Measurements from ENCODE around the gene EEF1AKMT3. TPM values are rescaled to one million over a fixed set of nuclear protein-coding genes. Genes with fewer than 3 reads are reported as not detected.

The EEF1AKMT3 gene
- total and polyA plus RNA-seq, 2 donors: 1.3 to 2.4 TPM

GRCh38 chr12:57777367-57777766 lies 5.0 kb downstream of the EEF1AKMT3 start:
- peaks cover 25 to 36% of the 10 kb centered on the region in 2 donors for H3K4me1 ChIP-seq (ENCODE audit: control insufficient read depth in 2 of 2, insufficient read depth in 2 of 2, low read length in 2 of 2)
- no peak for DNase-seq (ENCODE audit: low read depth in 6 of 9, low spot score in 9 of 9)
- H3K36me3 ChIP-seq (ENCODE audit: control insufficient read depth in 2 of 2, insufficient read depth in 2 of 2, low read length in 1 of 2): no peaks in the 10 kb centered on the region
- H3K27me3 ChIP-seq (ENCODE audit: control insufficient read depth in 2 of 2, insufficient read depth in 1 of 2, low read length in 1 of 2): peaks cover 0 to 13% of the 10 kb centered on the region in 2 donors
- peaks cover 0 to 4% of the 10 kb centered on the region in 2 donors for H3K9me3 ChIP-seq (ENCODE audit: control insufficient read depth in 2 of 2, insufficient read depth in 1 of 2, low read length in 1 of 2)
- WGBS: 99% methylated on average over 7 of the region's 7 CpGs
- no peak overlapping the region for H3K4me3 ChIP-seq (ENCODE audit: low read length in 2 of 2)
- H3K27ac ChIP-seq (ENCODE audit: low read depth in 1 of 2, low read length in 1 of 2): no peak overlapping the region

- no peaks in the 10 kb centered on the region for H3K36me3 ChIP-seq (ENCODE audit: control insufficient read depth in 2 of 2, insufficient read depth in 2 of 2, low read length in 1 of 2)
- no peak overlapping the region for H3K4me3 ChIP-seq (ENCODE audit: low read length in 2 of 2)
- peaks cover 0 to 4% of the 10 kb centered on the region in 2 donors for H3K9me3 ChIP-seq (ENCODE audit: control insufficient read depth in 2 of 2, insufficient read depth in 1 of 2, low read length in 1 of 2)
- WGBS: 96% methylated on average over 7 of the region's 7 CpGs
- no peak overlapping the region for H3K27ac ChIP-seq (ENCODE audit: low read depth in 1 of 2, low read length in 1 of 2)
- DNase-seq (ENCODE audit: low read depth in 6 of 9, low spot score in 9 of 9): no peak
- peaks cover 22 to 33% of the 10 kb centered on the region in 2 donors for H3K4me1 ChIP-seq (ENCODE audit: control insufficient read depth in 2 of 2, insufficient read depth in 2 of 2, low read length in 2 of 2)
- peaks cover 0 to 8% of the 10 kb centered on the region in 2 donors for H3K27me3 ChIP-seq (ENCODE audit: control insufficient read depth in 2 of 2, insufficient read depth in 1 of 2, low read length in 1 of 2)
These were observed 5.5 kb downstream of the EEF1AKMT3 start for GRCh38 chr12:57777911-57778310.

- Histone ChIP-seq H3K4me3 (ENCODE audit: low read length in 2 of 2) (no peak overlapping the region), H3K9me3 (ENCODE audit: control insufficient read depth in 2 of 2, insufficient read depth in 1 of 2, low read length in 1 of 2) (no peaks in the 10 kb centered on the region), H3K27me3 (ENCODE audit: control insufficient read depth in 2 of 2, insufficient read depth in 1 of 2, low read length in 1 of 2) (no peaks in the 10 kb centered on the region), H3K4me1 (ENCODE audit: control insufficient read depth in 2 of 2, insufficient read depth in 2 of 2, low read length in 2 of 2) (peaks cover 23 to 36% of the 10 kb centered on the region in 2 donors), H3K36me3 (ENCODE audit: control insufficient read depth in 2 of 2, insufficient read depth in 2 of 2, low read length in 1 of 2) (no peaks in the 10 kb centered on the region), H3K27ac (ENCODE audit: low read depth in 1 of 2, low read length in 1 of 2) (no peak overlapping the region)
- no peak for DNase-seq (ENCODE audit: low read depth in 6 of 9, low spot score in 9 of 9)
- 93% methylated on average over 1 of the region's 1 CpG for WGBS
These were observed 7.3 kb downstream of the EEF1AKMT3 start for GRCh38 chr12:57779736-57780135.

- H3K27me3 ChIP-seq (ENCODE audit: control insufficient read depth in 2 of 2, insufficient read depth in 1 of 2, low read length in 1 of 2): no peaks in the 10 kb centered on the region
- H3K4me3 ChIP-seq (ENCODE audit: low read length in 2 of 2): no peak overlapping the region
- WGBS: 98% methylated on average over 4 of the region's 4 CpGs
- H3K9me3 ChIP-seq (ENCODE audit: control insufficient read depth in 2 of 2, insufficient read depth in 1 of 2, low read length in 1 of 2): no peaks in the 10 kb centered on the region
- peak overlapping the region in 1 of 2 donors; percentile 80 for H3K27ac ChIP-seq (ENCODE audit: low read depth in 1 of 2, low read length in 1 of 2)
- no peak for DNase-seq (ENCODE audit: low read depth in 6 of 9, low spot score in 9 of 9)
- H3K36me3 ChIP-seq (ENCODE audit: control insufficient read depth in 2 of 2, insufficient read depth in 2 of 2, low read length in 1 of 2): peaks cover 3% of the 10 kb centered on the region in 2 donors
- H3K4me1 ChIP-seq (ENCODE audit: control insufficient read depth in 2 of 2, insufficient read depth in 2 of 2, low read length in 2 of 2): peaks cover 23 to 36% of the 10 kb centered on the region in 2 donors
These were observed 8.0 kb downstream of the EEF1AKMT3 start for GRCh38 chr12:57780284-57780897.

GRCh38 chr12:57781244-57781643 lies 8.8 kb downstream of the EEF1AKMT3 start:
- no peaks in the 10 kb centered on the region for H3K9me3 ChIP-seq (ENCODE audit: control insufficient read depth in 2 of 2, insufficient read depth in 1 of 2, low read length in 1 of 2)
- H3K27ac ChIP-seq (ENCODE audit: low read depth in 1 of 2, low read length in 1 of 2): peak overlapping the region; percentile 55 to 80
- WGBS: 94% methylated on average over 3 of the region's 3 CpGs
- peak in 3 of 9 donors; percentile 24 to 61 (median 36) for DNase-seq (ENCODE audit: low read depth in 6 of 9, low spot score in 9 of 9)
- peaks cover 23 to 36% of the 10 kb centered on the region in 2 donors for H3K4me1 ChIP-seq (ENCODE audit: control insufficient read depth in 2 of 2, insufficient read depth in 2 of 2, low read length in 2 of 2)
- H3K4me3 ChIP-seq (ENCODE audit: low read length in 2 of 2): no peak overlapping the region
- peaks cover 7 to 12% of the 10 kb centered on the region in 2 donors for H3K36me3 ChIP-seq (ENCODE audit: control insufficient read depth in 2 of 2, insufficient read depth in 2 of 2, low read length in 1 of 2)
- no peaks in the 10 kb centered on the region for H3K27me3 ChIP-seq (ENCODE audit: control insufficient read depth in 2 of 2, insufficient read depth in 1 of 2, low read length in 1 of 2)

- Histone ChIP-seq H3K4me3 (ENCODE audit: low read length in 2 of 2) (no peak overlapping the region), H3K9me3 (ENCODE audit: control insufficient read depth in 2 of 2, insufficient read depth in 1 of 2, low read length in 1 of 2) (no peaks in the 10 kb centered on the region), H3K4me1 (ENCODE audit: control insufficient read depth in 2 of 2, insufficient read depth in 2 of 2, low read length in 2 of 2) (peaks cover 23 to 36% of the 10 kb centered on the region in 2 donors), H3K36me3 (ENCODE audit: control insufficient read depth in 2 of 2, insufficient read depth in 2 of 2, low read length in 1 of 2) (peaks cover 12 to 17% of the 10 kb centered on the region in 2 donors), H3K27me3 (ENCODE audit: control insufficient read depth in 2 of 2, insufficient read depth in 1 of 2, low read length in 1 of 2) (no peaks in the 10 kb centered on the region), H3K27ac (ENCODE audit: low read depth in 1 of 2, low read length in 1 of 2) (peak overlapping the region; percentile 55 to 80)
- DNase-seq (ENCODE audit: low read depth in 6 of 9, low spot score in 9 of 9): peak in 1 of 9 donors; percentile 29
- 86% methylated on average over 2 of the region's 2 CpGs for WGBS
These were observed 9.4 kb downstream of the EEF1AKMT3 start for GRCh38 chr12:57781801-57782200.

GRCh38 chr12:57782243-57782607 lies 9.8 kb downstream of the EEF1AKMT3 start:
- no peak for DNase-seq (ENCODE audit: low read depth in 6 of 9, low spot score in 9 of 9)
- no peak overlapping the region for H3K27ac ChIP-seq (ENCODE audit: low read depth in 1 of 2, low read length in 1 of 2)
- peak overlapping the region in 1 of 2 donors; percentile 99 for H3K4me3 ChIP-seq (ENCODE audit: low read length in 2 of 2)
- no peaks in the 10 kb centered on the region for H3K27me3 ChIP-seq (ENCODE audit: control insufficient read depth in 2 of 2, insufficient read depth in 1 of 2, low read length in 1 of 2)
- peaks cover 23 to 36% of the 10 kb centered on the region in 2 donors for H3K4me1 ChIP-seq (ENCODE audit: control insufficient read depth in 2 of 2, insufficient read depth in 2 of 2, low read length in 2 of 2)
- H3K36me3 ChIP-seq (ENCODE audit: control insufficient read depth in 2 of 2, insufficient read depth in 2 of 2, low read length in 1 of 2): peaks cover 15 to 21% of the 10 kb centered on the region in 2 donors
- H3K9me3 ChIP-seq (ENCODE audit: control insufficient read depth in 2 of 2, insufficient read depth in 1 of 2, low read length in 1 of 2): no peaks in the 10 kb centered on the region
- WGBS: 32% methylated on average over 4 of the region's 4 CpGs

- H3K36me3 ChIP-seq (ENCODE audit: control insufficient read depth in 2 of 2, insufficient read depth in 2 of 2, low read length in 1 of 2): peaks cover 20 to 27% of the 10 kb centered on the region in 2 donors
- WGBS: 2% methylated on average over 45 of the region's 45 CpGs
These were observed 10.4 kb downstream of the EEF1AKMT3 start, which contains the start of gene TSFM for GRCh38 chr12:57782608-57783465. TSFM (plus strand) TSS chr12:57782787; CDS start chr12:57782802, 15 bp downstream.

GRCh38 chr12:57783466-57783801 lies 11.0 kb downstream of the EEF1AKMT3 start:
- no peak for DNase-seq (ENCODE audit: low read depth in 6 of 9, low spot score in 9 of 9)
- H3K36me3 ChIP-seq (ENCODE audit: control insufficient read depth in 2 of 2, insufficient read depth in 2 of 2, low read length in 1 of 2): peaks cover 20 to 29% of the 10 kb centered on the region in 2 donors
- H3K9me3 ChIP-seq (ENCODE audit: control insufficient read depth in 2 of 2, insufficient read depth in 1 of 2, low read length in 1 of 2): no peaks in the 10 kb centered on the region
- 94% methylated on average over 12 of the region's 12 CpGs for WGBS
- no peak overlapping the region for H3K27ac ChIP-seq (ENCODE audit: low read depth in 1 of 2, low read length in 1 of 2)
- no peaks in the 10 kb centered on the region for H3K27me3 ChIP-seq (ENCODE audit: control insufficient read depth in 2 of 2, insufficient read depth in 1 of 2, low read length in 1 of 2)
- H3K4me3 ChIP-seq (ENCODE audit: low read length in 2 of 2): peak overlapping the region; percentile 74 to 99
- peaks cover 23 to 36% of the 10 kb centered on the region in 2 donors for H3K4me1 ChIP-seq (ENCODE audit: control insufficient read depth in 2 of 2, insufficient read depth in 2 of 2, low read length in 2 of 2)

More at GRCh38 chr12:57782608-57783465, 10.4 kb downstream of the EEF1AKMT3 start, which contains the start of gene TSFM:
- peak within 1 kb of the TSS; percentile 74 to 99 for H3K4me3 ChIP-seq (ENCODE audit: low read length in 2 of 2)
- DNase-seq (ENCODE audit: low read depth in 6 of 9, low spot score in 9 of 9): peak; percentile 90 to 99 (median 95)
- no peaks in the 10 kb centered on the region for H3K27me3 ChIP-seq (ENCODE audit: control insufficient read depth in 2 of 2, insufficient read depth in 1 of 2, low read length in 1 of 2)
- no peaks in the 10 kb centered on the region for H3K9me3 ChIP-seq (ENCODE audit: control insufficient read depth in 2 of 2, insufficient read depth in 1 of 2, low read length in 1 of 2)
- peak within 1 kb of the TSS; percentile 70 to 80 for H3K27ac ChIP-seq (ENCODE audit: low read depth in 1 of 2, low read length in 1 of 2)
- H3K4me1 ChIP-seq (ENCODE audit: control insufficient read depth in 2 of 2, insufficient read depth in 2 of 2, low read length in 2 of 2): peaks cover 23 to 36% of the 10 kb centered on the region in 2 donors
